Colonic mucosa (tissue), 4 donors: ENCODE results near the gene CDKAL1. TPM values are rescaled to one million over a fixed set of nuclear protein-coding genes. Genes with fewer than 3 reads are reported as not detected.

ENCODE experiments used
- DNase-seq: peaks from one replicate; pipeline ENCODE4 v3.0.0-alpha.2; 2020
- H3K27ac ChIP-seq: fragments of 200-600 bp; one replicate; pipeline ENCODE4 v1.8.0; 2021
- H3K27me3 ChIP-seq: fragments of 200-600 bp; one replicate; pipeline ENCODE4 v1.8.0; 2021
- H3K36me3 ChIP-seq: fragments of 200-600 bp; one replicate; pipeline ENCODE4 v1.8.0; 2021
- H3K4me1 ChIP-seq: fragments of 200-600 bp; one replicate; pipeline ENCODE4 v1.8.0; 2021; ENCODE audit warnings: mild to moderate bottlenecking
- H3K4me3 ChIP-seq: fragments of 200-600 bp; one replicate; pipeline ENCODE4 v1.8.0; 2021
- H3K9ac ChIP-seq, 2 donors: one replicate each; pipeline ENCODE4 v1.7.0; 2013; ENCODE audit warnings: control low read depth in 2 of 2, low read depth in 2 of 2, low read length in 2 of 2
- H3K9me3 ChIP-seq: fragments of 200-600 bp; one replicate; pipeline ENCODE4 v1.8.0; 2021
- intact Hi-C: fragments of 100-400 bp; cut with DNase I; formaldehyde crosslinking; loops from one replicate; pipeline ENCODE4 v1.14.1; 2022
- total RNA-seq, 2 donors: library from RNA; stranded (reverse); fragmentation: NEBNext Ultra II Directional in 1 of 2; extraction: Animal tissue kit (Norgen Biotek cat#: 25700) in 1 of 2; gene quantifications; one replicate each; pipeline ENCODE4 v1.2.1, GENCODE V29; 2021
- TF ChIP-seq, protein P1 (sequence below): fragments of 200-600 bp; IDR thresholded peaks from one replicate; pipeline ENCODE4 v1.8.0; 2022; ENCODE audit warnings: antibody characterized with exemption, mild to moderate bottlenecking
- donor health status: healthy.
- donor health status: DM: no; HTN: no; CAD: no.
- donor health status: DM: no; HTN: no; CAD: no.

CDKAL1 gene
- total RNA-seq, 2 donors from 2014 or later, result 13.8 to 14.2 TPM

DNA sequence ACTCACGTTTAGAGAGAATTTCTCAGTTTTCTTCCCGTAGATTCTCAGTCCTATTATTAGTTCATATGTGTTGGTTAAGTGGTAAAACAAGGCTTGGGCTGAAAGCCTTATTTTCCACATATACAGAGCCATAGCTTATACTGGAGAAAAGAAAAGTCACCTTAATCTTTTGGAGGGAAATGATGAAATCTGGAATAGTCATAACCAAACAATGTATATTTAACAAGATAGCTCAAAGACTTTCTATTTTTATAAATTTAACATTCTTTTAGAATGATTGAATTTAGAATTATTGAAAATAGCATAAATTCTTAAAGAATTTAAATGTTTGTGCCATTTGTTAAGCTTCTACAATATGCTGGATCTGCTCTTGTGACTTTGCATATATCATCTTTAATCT lies 85.8 kb downstream of the CDKAL1 start:
- no peak overlapping the region for H3K9ac ChIP-seq
- H3K27ac ChIP-seq, result no peak overlapping the region
- no peaks in the 10 kb centered on the region for H3K36me3 ChIP-seq
- no peaks in the 10 kb centered on the region for H3K27me3 ChIP-seq
- DNase-seq, result no peak
- H3K4me3 ChIP-seq, result no peak overlapping the region
- H3K4me1 ChIP-seq, result no peaks in the 10 kb centered on the region
- no peaks in the 10 kb centered on the region for H3K9me3 ChIP-seq
- intact Hi-C loops, result no loop called here
- TF ChIP-seq, protein P1, sequence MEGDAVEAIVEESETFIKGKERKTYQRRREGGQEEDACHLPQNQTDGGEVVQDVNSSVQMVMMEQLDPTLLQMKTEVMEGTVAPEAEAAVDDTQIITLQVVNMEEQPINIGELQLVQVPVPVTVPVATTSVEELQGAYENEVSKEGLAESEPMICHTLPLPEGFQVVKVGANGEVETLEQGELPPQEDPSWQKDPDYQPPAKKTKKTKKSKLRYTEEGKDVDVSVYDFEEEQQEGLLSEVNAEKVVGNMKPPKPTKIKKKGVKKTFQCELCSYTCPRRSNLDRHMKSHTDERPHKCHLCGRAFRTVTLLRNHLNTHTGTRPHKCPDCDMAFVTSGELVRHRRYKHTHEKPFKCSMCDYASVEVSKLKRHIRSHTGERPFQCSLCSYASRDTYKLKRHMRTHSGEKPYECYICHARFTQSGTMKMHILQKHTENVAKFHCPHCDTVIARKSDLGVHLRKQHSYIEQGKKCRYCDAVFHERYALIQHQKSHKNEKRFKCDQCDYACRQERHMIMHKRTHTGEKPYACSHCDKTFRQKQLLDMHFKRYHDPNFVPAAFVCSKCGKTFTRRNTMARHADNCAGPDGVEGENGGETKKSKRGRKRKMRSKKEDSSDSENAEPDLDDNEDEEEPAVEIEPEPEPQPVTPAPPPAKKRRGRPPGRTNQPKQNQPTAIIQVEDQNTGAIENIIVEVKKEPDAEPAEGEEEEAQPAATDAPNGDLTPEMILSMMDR, result no peak

DNA sequence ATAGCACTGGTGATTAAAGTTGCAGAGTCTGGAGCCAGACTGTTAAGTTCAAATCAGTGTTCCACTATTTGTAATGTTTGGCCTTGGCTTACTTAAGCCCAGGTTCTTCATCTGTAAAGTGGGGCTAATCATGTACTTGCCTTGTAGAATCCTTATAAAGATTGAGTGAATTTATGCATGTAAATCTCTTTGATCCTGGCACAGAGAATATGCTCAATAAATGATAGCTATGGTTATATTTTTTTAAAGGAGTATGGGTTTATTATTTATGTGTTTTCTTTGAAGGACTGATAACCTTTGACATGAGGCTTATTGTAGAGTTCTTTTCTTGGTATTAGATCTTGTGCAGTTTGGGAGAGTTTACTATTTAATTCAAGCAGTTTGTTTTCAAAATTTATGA lies 89.5 kb downstream of the CDKAL1 start:
- no peak overlapping the region for H3K4me3 ChIP-seq
- DNase-seq, result no peak
- H3K27me3 ChIP-seq, result no peaks in the 10 kb centered on the region
- TF ChIP-seq, protein P1, result no peak
- H3K4me1 ChIP-seq, result no peaks in the 10 kb centered on the region
- H3K36me3 ChIP-seq, result no peaks in the 10 kb centered on the region
- no peaks in the 10 kb centered on the region for H3K9me3 ChIP-seq
- H3K27ac ChIP-seq, result no peak overlapping the region
- intact Hi-C loops, result no loop called here
- H3K9ac ChIP-seq, result no peak overlapping the region

DNA sequence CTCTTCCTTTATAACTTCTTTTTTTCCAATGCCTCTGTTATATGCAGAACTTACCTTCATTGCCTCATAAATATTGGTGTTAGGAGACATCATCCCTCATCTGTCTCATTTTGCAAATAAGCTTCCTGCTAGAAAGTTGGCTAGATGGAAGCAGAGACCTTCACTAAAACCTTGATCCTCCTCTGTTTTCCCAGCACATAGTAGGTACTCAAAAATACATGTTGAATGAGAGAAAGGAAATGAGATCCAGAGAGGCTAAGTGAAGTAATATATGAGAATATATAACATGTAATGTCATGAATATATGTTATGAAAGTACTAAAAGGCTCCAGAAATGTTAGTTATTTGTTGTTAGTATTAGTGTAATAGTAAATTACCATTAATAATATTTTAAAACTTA lies 91.9 kb downstream of the CDKAL1 start:
- no peak overlapping the region for H3K4me3 ChIP-seq
- no peak for DNase-seq
- no peak overlapping the region for H3K9ac ChIP-seq
- no peak overlapping the region for H3K27ac ChIP-seq
- TF ChIP-seq, protein P1, result no peak
- H3K27me3 ChIP-seq, result no peaks in the 10 kb centered on the region
- intact Hi-C loops, result no loop called here
- no peaks in the 10 kb centered on the region for H3K9me3 ChIP-seq
- H3K4me1 ChIP-seq, result no peaks in the 10 kb centered on the region
- H3K36me3 ChIP-seq, result no peaks in the 10 kb centered on the region

DNA sequence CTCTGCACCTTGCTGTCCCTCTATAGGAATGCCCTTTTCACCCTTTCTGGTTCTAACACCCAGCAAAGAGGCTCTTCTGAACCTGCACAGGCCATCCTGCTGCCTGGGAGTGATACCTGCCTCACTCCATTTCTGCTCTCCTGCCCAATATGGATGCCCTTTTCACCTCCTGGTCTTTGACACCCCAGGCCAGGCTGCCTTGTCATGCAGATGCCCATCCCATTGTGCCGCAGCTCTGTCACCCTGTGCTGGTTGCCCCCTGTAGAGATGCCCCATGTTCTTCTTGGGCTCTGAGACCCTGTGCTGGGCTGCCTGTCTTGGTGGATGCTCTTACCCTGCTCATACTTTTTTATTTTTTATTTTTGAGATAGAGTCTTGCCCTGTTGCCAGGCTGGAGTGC lies 95.3 kb downstream of the CDKAL1 start:
- Histone ChIP-seq H3K27me3 (no peaks in the 10 kb centered on the region), H3K4me1 (no peaks in the 10 kb centered on the region), H3K9me3 (no peaks in the 10 kb centered on the region), H3K4me3 (no peak overlapping the region), H3K9ac (no peak overlapping the region), H3K27ac (no peak overlapping the region), H3K36me3 (no peaks in the 10 kb centered on the region)
- DNase-seq, result no peak
- intact Hi-C loops, result no loop called here
- TF ChIP-seq, protein P1, result no peak

DNA sequence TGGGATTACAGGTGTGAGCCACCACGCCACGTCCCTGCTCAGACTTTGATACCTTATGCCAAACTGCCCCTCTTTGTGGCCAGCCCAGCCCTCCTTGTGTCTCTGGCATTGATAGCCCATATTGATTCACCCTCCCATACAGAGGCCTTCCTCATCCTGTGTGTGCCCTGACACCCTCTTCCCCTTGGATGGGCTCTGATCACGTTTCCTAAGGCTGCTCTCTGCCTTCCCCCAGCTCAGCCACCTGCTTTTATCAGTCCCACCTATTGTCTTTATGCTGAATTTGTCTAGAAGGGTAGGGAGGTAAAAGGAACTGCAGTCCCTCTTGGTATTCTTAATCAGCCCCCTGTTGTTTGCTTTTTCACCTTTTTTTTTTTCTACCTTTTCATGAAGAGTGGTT lies 95.9 kb downstream of the CDKAL1 start:
- no peak overlapping the region for H3K4me3 ChIP-seq
- TF ChIP-seq, protein P1, result no peak
- intact Hi-C loops, result no loop called here
- no peaks in the 10 kb centered on the region for H3K27me3 ChIP-seq
- H3K9me3 ChIP-seq, result no peaks in the 10 kb centered on the region
- no peak overlapping the region for H3K27ac ChIP-seq
- no peak overlapping the region for H3K9ac ChIP-seq
- H3K36me3 ChIP-seq, result no peaks in the 10 kb centered on the region
- no peaks in the 10 kb centered on the region for H3K4me1 ChIP-seq
- DNase-seq, result no peak
